Muscle layer of duodenum (tissue), 2 donors: ENCODE measurements around the gene USF2.
"Not testable (repeated sequence)": the region's sequence is repeated elsewhere in the genome, so short reads cannot be mapped to it uniquely, and the experiment has no call there.

Source experiments
- H3K27ac ChIP-seq: one replicate; pipeline ENCODE4 v1.7.0; 2013; ENCODE audit warnings: mild to moderate bottlenecking, low read length
- H3K27me3 ChIP-seq: one replicate; pipeline ENCODE4 v1.7.0; 2013; ENCODE audit warnings: low read depth, mild to moderate bottlenecking, control low read depth, low read length
- H3K36me3 ChIP-seq, 2 donors: one replicate each; pipeline ENCODE4 v1.7.0; 2013; ENCODE audit warnings: low read length in 2 of 2, control low read depth in 1 of 2, mild to moderate bottlenecking in 1 of 2; ENCODE audit not compliant: insufficient read depth in 2 of 2, control insufficient read depth in 1 of 2
- H3K4me1 ChIP-seq, 2 donors: one replicate each; pipeline ENCODE4 v1.7.0; 2013; ENCODE audit warnings: low read length in 2 of 2, mild to moderate bottlenecking in 2 of 2, control low read depth in 1 of 2, moderate library complexity in 1 of 2; ENCODE audit not compliant: insufficient read depth in 2 of 2, control insufficient read depth in 1 of 2
- H3K4me3 ChIP-seq, 2 donors: one replicate each; pipeline ENCODE4 v1.7.0; 2013; ENCODE audit warnings: low read length in 2 of 2, low read depth in 1 of 2, mild to moderate bottlenecking in 1 of 2
- H3K9me3 ChIP-seq, 2 donors: one replicate each; pipeline ENCODE4 v1.7.0; 2013; ENCODE audit warnings: low read length in 2 of 2, control low read depth in 1 of 2, mild to moderate bottlenecking in 1 of 2; ENCODE audit not compliant: control insufficient read depth in 1 of 2
- donor health status: healthy.

The USF2 gene, protein sequence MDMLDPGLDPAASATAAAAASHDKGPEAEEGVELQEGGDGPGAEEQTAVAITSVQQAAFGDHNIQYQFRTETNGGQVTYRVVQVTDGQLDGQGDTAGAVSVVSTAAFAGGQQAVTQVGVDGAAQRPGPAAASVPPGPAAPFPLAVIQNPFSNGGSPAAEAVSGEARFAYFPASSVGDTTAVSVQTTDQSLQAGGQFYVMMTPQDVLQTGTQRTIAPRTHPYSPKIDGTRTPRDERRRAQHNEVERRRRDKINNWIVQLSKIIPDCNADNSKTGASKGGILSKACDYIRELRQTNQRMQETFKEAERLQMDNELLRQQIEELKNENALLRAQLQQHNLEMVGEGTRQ

DNA sequence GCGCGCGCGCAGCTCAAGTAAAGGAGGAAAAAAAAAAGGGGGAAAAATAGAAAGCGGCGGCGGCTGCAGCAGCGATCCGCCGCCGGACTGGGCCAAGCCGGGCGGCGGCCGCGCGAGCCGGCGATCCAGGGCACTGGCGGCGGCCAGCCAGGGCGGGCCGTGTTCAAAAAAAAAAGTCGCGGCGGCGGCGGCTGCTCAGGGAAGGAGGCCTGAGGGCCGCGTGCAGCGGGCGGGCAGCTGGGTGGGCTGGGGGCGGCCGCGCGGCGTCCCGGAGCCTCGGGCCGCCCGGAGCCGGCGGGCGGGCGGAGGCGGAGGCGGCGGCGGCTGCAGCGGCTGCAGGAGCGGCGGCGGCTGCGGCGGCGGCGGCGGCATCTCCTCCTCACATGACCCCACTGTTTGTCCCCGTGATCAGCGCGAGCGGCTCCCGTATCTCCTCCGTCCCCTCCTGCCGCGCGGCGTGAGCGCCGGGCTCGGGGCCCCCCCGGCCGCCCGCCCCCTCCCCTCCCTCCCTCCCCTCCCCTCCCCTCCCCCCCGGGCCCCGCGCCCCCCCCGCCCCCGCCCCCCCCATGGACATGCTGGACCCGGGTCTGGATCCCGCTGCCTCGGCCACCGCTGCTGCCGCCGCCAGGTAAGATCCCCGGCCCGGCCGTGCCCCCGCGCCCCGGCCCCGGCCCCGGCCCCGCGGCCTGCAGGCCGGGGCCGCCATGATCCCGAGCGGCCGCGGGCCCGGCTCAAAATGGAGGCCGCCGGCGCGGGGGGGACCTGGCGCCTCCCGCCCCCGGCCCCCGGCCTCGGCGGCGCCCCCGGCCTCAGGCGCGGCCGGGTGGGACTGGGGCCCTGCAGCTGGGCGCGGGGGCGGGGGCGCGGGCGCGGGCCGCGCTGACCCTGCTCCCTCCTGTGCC lies at the start of gene USF2:
USF2 (plus strand) TSS at position 427 of the 902 bp plus-strand sequence; CDS start at position 567, 140 bp downstream.
- Histone ChIP-seq H3K27me3 (no peaks in the 10 kb centered on the region), H3K27ac (peak within 1 kb of the TSS; percentile 91), H3K4me1 (peaks cover 2 to 25% of the 10 kb centered on the region in 2 donors), H3K4me3 (peak within 1 kb of the TSS; percentile 72 to 76), H3K36me3 (peaks cover 12 to 35% of the 10 kb centered on the region in 2 donors), H3K9me3 (no peaks in the 10 kb centered on the region)

DNA sequence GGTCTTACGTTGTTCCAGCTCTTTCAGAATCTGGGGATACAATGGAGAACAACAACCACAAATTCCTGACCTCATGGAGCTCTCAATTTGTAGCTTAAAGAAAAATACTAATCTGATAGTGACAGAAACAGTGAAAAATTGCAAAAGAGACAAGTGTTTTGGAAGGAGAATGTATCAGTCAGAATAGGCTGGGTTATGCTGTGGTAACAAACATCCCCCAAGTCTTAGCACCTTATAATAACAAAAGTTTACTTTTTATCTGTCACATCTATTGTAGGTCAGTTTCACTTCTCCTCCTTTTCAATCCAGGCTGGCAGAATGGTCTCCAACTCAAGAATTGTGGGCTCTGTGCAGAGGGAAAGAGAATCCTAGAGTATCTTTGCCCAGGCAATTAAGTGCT lies 49.8 kb upstream of the USF2 start:
- Histone ChIP-seq H3K27ac (no peak overlapping the region), H3K27me3 (no peaks in the 10 kb centered on the region), H3K4me3 (no peak overlapping the region), H3K4me1 (peaks cover 0 to 5% of the 10 kb centered on the region in 2 donors), H3K9me3 (peaks cover 5 to 14% of the 10 kb centered on the region in 2 donors), H3K36me3 (no peaks in the 10 kb centered on the region)

DNA sequence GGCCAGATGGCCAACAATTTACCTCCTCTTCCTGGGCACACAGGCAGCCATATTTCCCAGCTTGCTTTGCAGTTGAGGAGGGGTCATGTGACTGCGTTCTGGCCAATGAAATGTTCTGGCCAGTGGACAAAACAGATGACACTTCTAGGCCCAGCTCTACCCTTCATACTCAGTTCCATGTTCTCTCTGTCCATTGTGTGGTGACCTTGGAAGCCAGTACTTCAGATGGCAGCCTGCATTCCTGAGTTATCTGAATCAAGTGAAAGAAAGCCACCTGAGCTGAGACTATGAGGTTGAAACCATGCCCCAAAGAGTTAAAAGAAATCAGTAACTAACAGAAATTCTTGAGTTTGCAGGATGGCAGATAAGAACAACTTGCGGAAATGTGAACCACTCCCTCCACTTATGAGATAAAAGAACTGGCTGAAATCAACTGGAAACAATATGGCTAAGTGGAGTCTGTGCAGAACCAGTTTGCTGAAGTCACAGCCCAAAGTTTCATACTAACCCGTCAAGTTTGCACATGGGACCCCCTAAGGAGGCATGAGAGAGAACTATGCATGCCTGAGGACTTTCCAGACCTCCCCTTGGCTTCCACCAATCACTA lies 48.3 kb upstream of the USF2 start:
- Histone ChIP-seq H3K27me3 (no peaks in the 10 kb centered on the region), H3K9me3 (peaks cover 5 to 14% of the 10 kb centered on the region in 2 donors), H3K4me1 (no peaks in the 10 kb centered on the region), H3K4me3 (no peak overlapping the region), H3K27ac (no peak overlapping the region), H3K36me3 (no peaks in the 10 kb centered on the region)

DNA sequence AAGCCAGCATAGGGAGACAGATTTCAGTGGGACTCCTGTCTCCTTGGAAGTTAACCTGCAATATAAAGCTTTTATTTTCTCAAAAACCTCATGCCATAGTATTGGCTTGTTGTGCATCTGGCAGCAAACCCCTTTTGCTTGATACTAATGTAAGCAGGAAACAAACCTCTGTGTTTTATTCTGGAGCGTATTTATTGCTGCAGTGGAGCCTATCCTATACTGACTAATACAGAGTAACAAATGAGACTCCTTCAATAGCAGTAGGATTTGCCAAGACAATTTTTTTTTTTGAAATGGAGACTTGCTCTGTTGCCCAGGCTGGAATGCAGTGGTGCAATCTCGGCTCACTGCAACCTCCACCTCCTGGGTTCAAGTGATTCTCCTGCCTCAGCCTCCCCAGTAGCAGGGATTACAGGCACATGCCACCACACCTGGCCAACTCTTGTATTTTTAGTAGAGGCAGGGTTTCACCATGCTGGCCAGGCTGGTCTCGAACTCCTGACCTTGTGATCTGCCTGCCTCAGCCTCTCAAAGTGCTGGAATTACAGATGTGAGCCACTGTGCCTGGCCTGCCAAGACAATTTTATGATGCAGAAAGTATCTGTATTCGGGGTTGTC lies 47.7 kb upstream of the USF2 start:
- H3K27ac ChIP-seq, H3K36me3 ChIP-seq, H3K4me1 ChIP-seq, H3K27me3 ChIP-seq, H3K4me3 ChIP-seq: not testable (repeated sequence)
- peaks cover 5 to 14% of the 10 kb centered on the region in 2 donors for H3K9me3 ChIP-seq

DNA sequence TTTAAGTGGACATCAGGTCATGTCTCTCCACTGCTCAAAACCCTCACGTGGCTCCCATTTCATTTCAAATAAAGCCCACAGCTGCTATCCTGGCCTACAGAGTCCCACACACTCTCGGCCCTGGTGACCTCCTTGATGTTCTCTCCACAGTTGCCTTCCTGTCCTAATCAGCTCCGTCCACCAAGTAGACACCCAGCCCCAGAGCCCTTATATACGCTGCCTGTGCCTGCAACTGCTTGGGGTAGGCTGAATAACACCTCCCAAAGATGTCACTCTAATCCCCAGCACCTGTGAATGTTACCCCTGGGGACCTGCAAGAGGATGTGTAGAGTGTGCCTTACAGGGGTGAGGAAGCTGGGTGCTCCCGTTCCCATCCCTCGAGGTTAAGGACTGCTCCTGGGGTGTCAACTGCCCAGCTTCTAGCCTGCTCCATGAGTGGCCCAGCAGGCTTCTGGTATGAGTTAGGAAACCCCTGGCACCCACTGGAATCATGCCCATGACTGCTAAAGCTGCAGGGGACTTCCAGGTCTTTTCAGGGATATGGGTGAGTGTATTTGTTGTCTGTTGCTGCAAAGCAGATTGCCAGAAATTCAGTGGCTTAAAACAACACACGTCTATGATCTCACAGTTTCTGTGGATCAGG lies 46.3 kb upstream of the USF2 start:
- peaks cover 5 to 13% of the 10 kb centered on the region in 2 donors for H3K9me3 ChIP-seq
- H3K4me3 ChIP-seq, result no peak overlapping the region
- no peak overlapping the region for H3K27ac ChIP-seq
- no peaks in the 10 kb centered on the region for H3K36me3 ChIP-seq
- H3K4me1 ChIP-seq, result no peaks in the 10 kb centered on the region
- H3K27me3 ChIP-seq, result no peaks in the 10 kb centered on the region

DNA sequence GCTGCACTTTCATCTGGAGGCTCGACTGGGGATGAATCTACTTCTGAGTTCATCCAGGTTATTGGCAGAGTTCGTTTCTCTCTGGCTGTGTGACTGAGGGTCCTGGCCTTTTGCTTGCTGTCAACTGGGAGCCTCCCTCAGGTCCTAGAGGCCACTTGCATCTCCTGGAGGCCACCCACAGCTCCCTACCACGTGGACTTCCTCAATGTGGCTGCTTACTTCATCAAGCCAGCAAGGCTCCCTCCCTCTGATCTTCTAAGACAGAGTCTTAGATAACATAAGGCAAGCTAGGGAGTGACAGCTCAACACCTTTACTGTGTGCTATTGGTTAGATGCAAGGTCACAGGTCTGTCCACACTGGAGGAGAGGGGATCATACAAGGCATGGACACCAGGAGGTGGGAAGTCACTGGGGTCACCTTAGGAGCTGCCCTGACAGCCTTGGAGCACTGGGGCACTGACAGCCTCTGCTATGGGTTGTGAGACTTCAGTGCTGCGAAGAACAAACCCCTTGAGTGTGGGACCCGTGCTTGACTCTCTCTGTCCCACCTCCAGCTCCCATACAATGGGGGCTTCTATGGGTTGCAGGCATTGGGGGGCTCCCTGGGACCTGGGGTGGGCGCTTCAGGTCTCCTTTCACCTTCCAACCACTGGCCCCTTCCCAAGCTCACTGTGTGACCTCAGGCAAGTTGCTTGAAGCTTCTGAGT lies 45.5 kb upstream of the USF2 start:
- Histone ChIP-seq H3K27ac (no peak overlapping the region), H3K27me3 (no peaks in the 10 kb centered on the region), H3K4me1 (no peaks in the 10 kb centered on the region), H3K36me3 (no peaks in the 10 kb centered on the region), H3K4me3 (no peak overlapping the region), H3K9me3 (peaks cover 5 to 11% of the 10 kb centered on the region in 2 donors)

DNA sequence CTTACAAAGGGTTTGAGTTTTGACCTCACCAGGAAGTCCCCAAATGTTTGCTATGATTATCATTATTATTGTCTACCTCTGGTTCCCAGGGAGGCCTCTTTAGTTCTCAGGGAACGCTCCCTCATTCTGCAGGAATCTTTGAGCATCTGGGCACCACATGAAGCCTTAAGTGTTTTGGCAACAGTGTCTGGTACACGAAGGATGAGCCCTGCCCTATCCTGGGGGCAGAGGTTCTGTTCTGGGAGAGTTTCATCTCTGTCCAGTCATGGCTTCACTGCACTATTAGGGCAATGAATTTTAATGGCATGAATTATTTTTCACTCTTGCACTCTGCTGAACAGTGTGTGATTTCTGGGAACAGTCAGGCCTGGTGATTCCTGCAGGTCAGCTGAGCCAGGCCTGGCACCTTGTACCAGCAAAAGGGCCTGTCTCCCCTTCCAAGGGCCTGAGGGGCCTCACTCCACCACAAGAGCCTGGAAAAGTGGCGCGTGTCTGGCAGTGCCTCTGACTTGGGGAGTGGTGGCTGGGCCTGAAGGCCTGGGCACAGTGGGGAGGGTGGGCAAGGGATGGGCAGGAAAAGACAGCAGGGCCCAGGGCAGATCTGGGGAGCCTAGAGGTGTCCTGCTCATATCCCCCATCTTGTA lies 44.8 kb upstream of the USF2 start:
- no peak overlapping the region for H3K4me3 ChIP-seq
- H3K27me3 ChIP-seq, result no peaks in the 10 kb centered on the region
- H3K27ac ChIP-seq, result no peak overlapping the region
- H3K36me3 ChIP-seq, result no peaks in the 10 kb centered on the region
- peaks cover 5 to 11% of the 10 kb centered on the region in 2 donors for H3K9me3 ChIP-seq
- H3K4me1 ChIP-seq, result no peaks in the 10 kb centered on the region

DNA sequence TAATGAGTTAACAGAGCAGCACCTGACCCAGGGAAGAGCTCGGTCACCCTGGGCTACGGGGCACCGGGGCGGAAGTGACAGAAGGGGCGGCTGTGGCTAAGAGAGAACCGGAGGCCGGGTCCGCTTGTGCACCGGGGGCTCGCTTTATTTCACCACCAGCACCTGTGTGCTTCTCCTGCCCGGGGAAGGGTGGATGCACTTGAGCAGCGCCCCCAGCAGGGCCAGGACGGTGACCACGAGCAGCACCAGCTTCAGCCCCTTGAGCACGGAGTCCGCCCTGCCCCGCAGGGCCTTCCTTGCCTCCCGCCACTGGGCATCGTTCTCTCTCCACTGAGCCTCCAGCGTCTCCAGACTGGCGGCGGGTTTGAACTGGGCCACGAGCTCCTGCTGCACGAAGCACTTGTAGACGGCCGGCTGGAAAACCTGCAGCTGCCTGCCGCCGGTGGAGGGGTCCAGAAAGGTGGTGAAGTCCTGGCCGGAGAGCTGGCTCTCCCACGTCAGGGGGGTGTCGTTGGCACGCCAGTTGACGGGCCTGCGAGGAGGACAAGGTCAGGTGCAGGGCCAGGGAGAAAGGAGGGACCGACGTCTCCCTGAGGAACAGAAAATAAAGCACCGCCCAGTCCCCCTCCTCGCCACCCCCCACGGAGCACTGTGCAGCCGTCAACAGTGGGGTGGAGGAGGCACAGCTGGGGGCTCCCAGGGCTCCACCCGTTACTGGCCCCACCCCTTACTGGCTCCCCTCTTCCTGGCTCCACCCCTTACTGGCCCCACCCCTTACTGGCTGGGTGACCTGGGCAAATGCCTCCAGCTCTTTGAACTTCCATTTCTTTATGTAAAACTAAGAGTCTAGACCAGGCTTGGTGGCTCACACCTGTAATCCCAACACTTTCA lies 43.8 kb upstream of the USF2 start:
- Histone ChIP-seq H3K4me1 (no peaks in the 10 kb centered on the region), H3K27ac (no peak overlapping the region), H3K27me3 (no peaks in the 10 kb centered on the region), H3K4me3 (no peak overlapping the region), H3K36me3 (no peaks in the 10 kb centered on the region), H3K9me3 (peaks cover 3 to 5% of the 10 kb centered on the region in 2 donors)

DNA sequence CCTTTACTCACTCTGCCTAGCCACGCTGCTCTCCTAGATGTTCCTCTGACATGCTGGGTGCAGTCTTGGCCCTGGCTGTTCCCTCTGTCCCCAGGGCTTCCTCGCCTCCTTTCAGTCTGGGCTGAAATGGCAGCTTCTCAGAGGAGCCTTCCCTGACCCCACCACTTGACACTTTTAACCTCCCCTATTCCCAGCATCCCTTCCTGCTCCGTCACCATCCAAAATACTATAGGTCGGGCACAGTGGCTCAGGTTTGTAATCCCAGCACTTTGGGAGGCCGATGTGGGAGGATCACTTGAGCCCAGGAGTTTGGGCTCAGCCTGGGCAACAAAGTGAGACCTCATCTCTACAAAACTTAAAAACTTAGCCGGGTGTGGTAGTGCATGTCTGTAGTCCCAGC lies 42.8 kb upstream of the USF2 start:
- H3K36me3 ChIP-seq, result no peaks in the 10 kb centered on the region
- peaks cover 3 to 5% of the 10 kb centered on the region in 2 donors for H3K9me3 ChIP-seq
- no peak overlapping the region for H3K4me3 ChIP-seq
- no peak overlapping the region for H3K27ac ChIP-seq
- H3K4me1 ChIP-seq, result no peaks in the 10 kb centered on the region
- H3K27me3 ChIP-seq, result no peaks in the 10 kb centered on the region
